Right atrium auricular region (tissue), 2 donors: ENCODE results near the gene NGFR. TPM values are rescaled to one million over a fixed set of nuclear protein-coding genes. Genes with fewer than 3 reads are reported as not detected.

Source experiments
- DNase-seq: peaks from one replicate; pipeline ENCODE4 v3.0.0-alpha.2; 2019; ENCODE audit warnings: low spot score
- H3K27ac ChIP-seq, 2 donors: fragments of 200-600 bp; sonication (generic); 1 replicate in 1 of 2; 2 replicates in 1 of 2; pipeline ENCODE4 v1.5.1; 2016 to 2019
- H3K27me3 ChIP-seq, 2 donors: fragments of 200-600 bp; sonication (generic); one replicate each; pipeline versions ENCODE4 v1.5.1 to v1.6.0; 2017 to 2019
- H3K36me3 ChIP-seq: fragments of 200-600 bp; sonication (generic); one replicate; pipeline ENCODE4 v1.5.1; 2016
- H3K4me1 ChIP-seq, 2 donors: fragments of 200-600 bp; sonication (generic); one replicate each; pipeline versions ENCODE4 v1.5.1 to v1.6.0; 2017 to 2019
- H3K4me3 ChIP-seq, 2 donors: fragments of 200-600 bp; sonication (generic); 1 replicate in 1 of 2; 2 replicates in 1 of 2; pipeline ENCODE4 v1.5.1; 2017 to 2019; ENCODE audit warnings: mild to moderate bottlenecking in 1 of 2, moderate library complexity in 1 of 2
- H3K9me3 ChIP-seq, 2 donors: fragments of 200-600 bp; sonication (generic); one replicate each; pipeline ENCODE4 v1.5.1; 2019
- total RNA-seq, 2 donors: library from RNA; depleted of rRNA; stranded (reverse); fragments of >200 nt; gene quantifications; one replicate each; pipeline ENCODE4 v1.1.0, GENCODE V29; 2016
- TF ChIP-seq, protein P1 (sequence below), 2 donors: fragments of 200-600 bp; sonication (generic); IDR thresholded peaks; one replicate each; pipeline ENCODE4 v1.5.1; 2019; ENCODE audit warnings: antibody characterized with exemption in 2 of 2

The NGFR gene
- total RNA-seq, 2 donors from 2014 or later, result 13.9 to 16.7 TPM

DNA sequence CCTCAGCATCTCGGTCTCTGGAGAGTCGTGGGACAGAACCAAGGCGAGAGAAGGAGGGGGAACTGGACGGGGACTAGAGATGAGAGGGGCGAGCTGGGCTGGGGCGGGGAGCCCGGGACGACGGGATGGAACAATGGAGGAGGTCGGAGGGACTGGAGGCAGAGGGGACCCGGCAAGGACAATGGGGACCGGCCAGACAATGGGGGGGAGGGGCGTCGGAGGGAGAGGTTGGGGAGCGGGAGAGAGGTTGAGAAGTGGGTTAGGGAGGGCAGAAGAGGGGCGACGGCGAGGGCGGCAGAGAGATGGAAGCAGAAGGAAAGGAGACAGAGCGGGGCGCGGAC is 719 bp downstream of the NGFR start:
- TF ChIP-seq, protein P1, sequence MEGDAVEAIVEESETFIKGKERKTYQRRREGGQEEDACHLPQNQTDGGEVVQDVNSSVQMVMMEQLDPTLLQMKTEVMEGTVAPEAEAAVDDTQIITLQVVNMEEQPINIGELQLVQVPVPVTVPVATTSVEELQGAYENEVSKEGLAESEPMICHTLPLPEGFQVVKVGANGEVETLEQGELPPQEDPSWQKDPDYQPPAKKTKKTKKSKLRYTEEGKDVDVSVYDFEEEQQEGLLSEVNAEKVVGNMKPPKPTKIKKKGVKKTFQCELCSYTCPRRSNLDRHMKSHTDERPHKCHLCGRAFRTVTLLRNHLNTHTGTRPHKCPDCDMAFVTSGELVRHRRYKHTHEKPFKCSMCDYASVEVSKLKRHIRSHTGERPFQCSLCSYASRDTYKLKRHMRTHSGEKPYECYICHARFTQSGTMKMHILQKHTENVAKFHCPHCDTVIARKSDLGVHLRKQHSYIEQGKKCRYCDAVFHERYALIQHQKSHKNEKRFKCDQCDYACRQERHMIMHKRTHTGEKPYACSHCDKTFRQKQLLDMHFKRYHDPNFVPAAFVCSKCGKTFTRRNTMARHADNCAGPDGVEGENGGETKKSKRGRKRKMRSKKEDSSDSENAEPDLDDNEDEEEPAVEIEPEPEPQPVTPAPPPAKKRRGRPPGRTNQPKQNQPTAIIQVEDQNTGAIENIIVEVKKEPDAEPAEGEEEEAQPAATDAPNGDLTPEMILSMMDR (IDR thresholded peaks at IDR 0.05), result no peak
- Histone ChIP-seq H3K4me1 (peaks cover 0 to 39% of the 10 kb centered on the region in 2 donors), H3K4me3 (peak overlapping the region; percentile 43 to 54), H3K27me3 (peaks cover 6 to 10% of the 10 kb centered on the region in 2 donors), H3K27ac (peak overlapping the region; percentile 32 to 52), H3K36me3 (no peaks in the 10 kb centered on the region), H3K9me3 (no peaks in the 10 kb centered on the region)
- no peak for DNase-seq

DNA sequence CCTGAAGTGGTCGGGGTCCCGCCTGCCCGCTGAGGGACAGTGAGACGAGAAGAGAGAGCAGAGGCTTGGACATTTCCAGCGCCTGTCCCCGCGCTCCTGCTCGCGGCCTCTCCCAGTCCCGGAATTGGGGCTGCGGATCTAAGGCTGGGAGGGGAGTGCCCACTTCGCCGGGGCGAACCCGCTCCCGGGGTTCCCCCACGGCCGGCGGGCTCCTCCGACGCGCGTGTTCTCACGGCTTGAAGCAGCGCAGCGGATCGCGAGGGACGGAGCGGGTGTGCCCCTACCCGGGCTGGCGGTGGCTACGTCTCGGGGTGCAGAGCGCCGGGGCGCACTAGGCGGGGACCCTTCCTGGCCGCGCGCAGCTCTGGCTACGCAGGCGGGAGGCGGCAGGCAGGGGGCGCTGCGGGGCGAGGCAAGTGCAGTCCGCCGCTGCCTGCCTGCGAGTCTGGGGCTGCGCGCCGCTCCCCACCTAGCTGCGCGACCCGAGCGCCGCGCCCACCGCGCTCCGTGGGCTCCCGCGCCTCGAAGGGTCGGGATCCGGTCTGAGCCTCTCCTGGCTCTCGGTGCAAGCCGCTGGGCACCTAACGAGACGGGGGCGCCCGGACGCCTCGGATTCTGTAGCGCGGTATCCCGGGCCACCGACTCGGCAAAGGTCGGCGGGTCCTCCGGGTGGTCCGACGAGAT is 1.2 kb downstream of the NGFR start:
- DNase-seq, result no peak
- TF ChIP-seq, protein P1 (IDR thresholded peaks at IDR 0.05), result peak; percentile 93 to 97
- Histone ChIP-seq H3K4me1 (peaks cover 0 to 39% of the 10 kb centered on the region in 2 donors), H3K27me3 (peaks cover 6 to 10% of the 10 kb centered on the region in 2 donors), H3K27ac (peak overlapping the region; percentile 32 to 52), H3K9me3 (no peaks in the 10 kb centered on the region), H3K4me3 (peak overlapping the region; percentile 43 to 54), H3K36me3 (no peaks in the 10 kb centered on the region)

DNA sequence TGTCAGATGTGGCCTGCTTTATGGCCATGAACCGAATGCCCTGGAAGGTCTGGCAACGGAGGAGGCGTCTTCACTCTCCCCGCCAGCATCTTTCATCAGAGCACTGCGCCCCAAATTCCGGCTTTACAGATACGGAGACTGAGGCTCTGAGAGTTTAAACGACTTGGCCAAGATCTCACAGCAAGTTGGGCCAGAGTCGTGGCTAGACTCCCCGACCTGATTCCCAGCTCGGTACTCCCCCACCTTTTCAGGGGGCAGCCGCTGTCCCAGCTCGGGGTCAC is 1.7 kb downstream of the NGFR start:
- peaks cover 0 to 39% of the 10 kb centered on the region in 2 donors for H3K4me1 ChIP-seq
- H3K36me3 ChIP-seq, result no peaks in the 10 kb centered on the region
- H3K4me3 ChIP-seq, result peak overlapping the region; percentile 43 to 54
- H3K9me3 ChIP-seq, result no peaks in the 10 kb centered on the region
- TF ChIP-seq, protein P1 (IDR thresholded peaks at IDR 0.05), result no peak
- peaks cover 6 to 10% of the 10 kb centered on the region in 2 donors for H3K27me3 ChIP-seq
- DNase-seq, result no peak
- H3K27ac ChIP-seq, result peak overlapping the region in 1 of 2 donors; percentile 52

DNA sequence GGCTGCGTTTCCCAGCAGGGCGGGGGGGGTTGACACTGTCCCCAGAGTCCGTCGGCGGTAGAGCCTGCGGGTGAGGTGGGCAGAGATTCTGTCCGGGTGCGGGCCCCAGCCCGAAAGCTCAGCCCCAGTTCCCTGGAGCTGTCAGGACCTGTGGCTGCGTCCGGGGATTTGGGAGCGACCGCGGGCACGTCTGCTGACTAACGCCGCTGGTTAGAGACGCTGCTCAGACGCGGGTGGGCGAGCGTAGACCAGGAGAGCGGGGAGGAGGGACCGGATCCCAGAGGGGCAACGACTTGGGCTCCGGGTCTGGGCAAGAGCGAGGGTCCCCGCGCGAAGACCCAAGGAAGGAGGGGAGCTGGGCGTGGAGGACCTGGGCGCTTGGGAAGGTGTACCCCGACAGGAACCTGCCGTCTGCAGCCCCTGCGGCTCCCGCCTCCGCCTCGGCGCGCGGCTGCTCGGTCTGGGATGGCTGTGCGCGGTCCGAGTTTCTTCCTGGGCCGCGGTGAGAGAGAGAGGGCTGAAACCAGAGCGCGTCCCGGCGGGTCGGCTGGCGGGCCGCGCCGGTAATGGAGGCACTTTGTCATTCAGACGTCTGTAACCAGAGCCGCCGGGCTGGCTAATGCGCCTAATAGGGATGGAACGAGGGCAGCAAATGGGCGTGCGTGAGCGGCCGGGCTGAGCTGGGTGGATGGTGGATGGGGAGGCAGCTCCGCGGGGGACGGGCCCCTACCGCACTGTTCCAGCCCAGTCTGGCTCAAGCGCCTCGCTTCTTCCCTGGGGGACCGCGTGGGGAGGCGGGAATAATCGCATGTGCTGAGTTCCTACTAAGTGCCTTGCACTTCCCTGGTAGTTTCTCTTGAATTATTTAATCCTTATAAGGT is 2.3 kb downstream of the NGFR start:
- TF ChIP-seq, protein P1 (IDR thresholded peaks at IDR 0.05), result no peak
- H3K27ac ChIP-seq, result peak overlapping the region in 1 of 2 donors; percentile 52
- DNase-seq, result peak; percentile 86

DNA sequence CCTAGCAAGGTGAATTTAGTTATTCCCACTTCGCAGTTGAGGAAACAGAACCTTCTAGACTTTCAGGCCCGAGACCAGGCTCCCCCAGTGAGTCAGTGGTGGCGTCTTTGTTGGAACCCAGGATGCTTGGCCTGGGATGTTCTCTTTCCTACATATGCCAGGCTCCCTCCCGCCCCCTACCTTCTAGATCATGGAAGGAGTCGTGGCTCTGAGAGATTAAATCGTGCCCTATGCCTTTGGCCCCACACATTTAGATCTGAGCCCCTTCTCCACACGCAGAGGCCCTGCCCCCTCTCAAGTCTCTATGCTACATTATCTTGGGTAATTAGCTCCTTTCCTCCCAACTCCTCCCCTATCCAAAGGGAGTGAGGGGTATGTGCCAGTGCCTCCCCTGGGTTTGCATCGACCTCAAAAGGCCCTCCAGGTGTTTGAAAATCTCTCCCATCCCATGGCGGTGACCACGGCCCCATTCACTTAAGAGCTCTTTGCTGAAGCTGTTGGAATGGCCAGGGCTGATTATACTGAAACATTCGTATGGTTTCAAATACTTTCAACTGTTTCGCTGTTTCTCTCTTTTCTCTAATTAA is 3.0 kb downstream of the NGFR start:
- Histone ChIP-seq H3K9me3 (no peaks in the 10 kb centered on the region), H3K27me3 (peaks cover 6 to 10% of the 10 kb centered on the region in 2 donors), H3K27ac (no peak overlapping the region), H3K4me1 (peaks cover 0 to 39% of the 10 kb centered on the region in 2 donors), H3K36me3 (no peaks in the 10 kb centered on the region), H3K4me3 (peak overlapping the region in 1 of 2 donors; percentile 54)
- TF ChIP-seq, protein P1 (IDR thresholded peaks at IDR 0.05), result no peak
- no peak for DNase-seq

More for the DNA sequence above, 2.3 kb downstream of the NGFR start:
- Histone ChIP-seq H3K4me1 (peaks cover 0 to 39% of the 10 kb centered on the region in 2 donors), H3K27me3 (peaks cover 6 to 10% of the 10 kb centered on the region in 2 donors), H3K4me3 (peak overlapping the region; percentile 43 to 54), H3K9me3 (no peaks in the 10 kb centered on the region), H3K36me3 (no peaks in the 10 kb centered on the region)
